B cell (primary cell): Measurements from ENCODE around the gene PLA2G2D. TPM values are rescaled to one million over a fixed set of nuclear protein-coding genes. Genes with fewer than 3 reads are reported as not detected.

Source experiments
- ATAC-seq: fragments of 200-7000 bp; cut with Tn5 transposase; one replicate; pipeline ENCODE4 v1.10.0; 2021; ENCODE audit warnings: low read depth, mild to moderate bottlenecking, moderate number of reproducible peaks, moderate library complexity
- CTCF ChIA-PET: fragments of 350-600 bp; sonication (Branson Sonifier 250); formaldehyde crosslinking; loops from one replicate; lab custom pipeline; 2021; ENCODE audit warnings: antibody characterized with exemption, inconsistent platforms; lab: Charles Lee
- POLR2A ChIA-PET: fragments of 350-600 bp; sonication (Branson Sonifier 250); formaldehyde crosslinking; loops from one replicate; lab custom pipeline; 2021; ENCODE audit warnings: antibody characterized with exemption; lab: Charles Lee
- DNase-seq: peaks from one replicate; pipeline ENCODE4 v3.0.0; 2013
- H2AFZ ChIP-seq: 2 replicates; pipeline ENCODE4 v1.6.1; 2012; ENCODE audit warnings: mild to moderate bottlenecking, low read depth, low read length; ENCODE audit not compliant: insufficient read depth, poor library complexity, severe bottlenecking
- H3K27ac ChIP-seq, 2 donors: 1 replicate in 1 of 2; 2 replicates in 1 of 2; pipeline ENCODE4 v1.5.1; 2012 to 2013; ENCODE audit warnings: low read length in 2 of 2, mild to moderate bottlenecking in 2 of 2, moderate library complexity in 1 of 2
- H3K27me3 ChIP-seq, 4 experiments: fragments of 200-600 bp in 1 of 4; sonication (generic) in 1 of 4; replicated peaks in 1 of 4; 1 replicate in 2 of 4; 2 replicates in 2 of 4; pipeline versions ENCODE4 v1.6.1 to v1.7.0; 2013 to 2016; ENCODE audit warnings: low read length in 3 of 4, mild to moderate bottlenecking in 2 of 4, mixed read lengths in 1 of 4, moderate library complexity in 1 of 4; ENCODE audit not compliant: insufficient read depth in 4 of 4, control insufficient read depth in 3 of 4; ENCODE audit errors: control extremely low read depth in 1 of 4
- H3K36me3 ChIP-seq, 2 experiments: replicated peaks in 1 of 2; 1 replicate in 1 of 2; 2 replicates in 1 of 2; pipeline versions ENCODE4 v1.6.1 to v1.7.1; 2013; ENCODE audit warnings: low read length in 1 of 2; ENCODE audit not compliant: insufficient read depth in 2 of 2, control insufficient read depth in 1 of 2; ENCODE audit errors: control extremely low read depth in 1 of 2, extremely low read depth in 1 of 2
- H3K4me1 ChIP-seq, 2 donors: fragments of 200-600 bp in 1 of 2; sonication (generic) in 1 of 2; 1 replicate in 1 of 2; 2 replicates in 1 of 2; pipeline versions ENCODE4 v1.5.1 to v1.6.1; 2013 to 2017; ENCODE audit warnings: low read length in 2 of 2; ENCODE audit not compliant: control insufficient read depth in 2 of 2, insufficient read depth in 2 of 2
- H3K4me2 ChIP-seq: replicated peaks from 2 replicates; pipeline ENCODE3; 2012; ENCODE audit warnings: mild to moderate bottlenecking, low read depth, low read length; ENCODE audit not compliant: poor library complexity, severe bottlenecking
- H3K4me3 ChIP-seq, 5 experiments: fragments of 200-600 bp in 1 of 5; sonication (generic) in 1 of 5; 1 replicate in 3 of 5; 2 replicates in 2 of 5; pipeline versions ENCODE4 v1.5.1 to v1.7.0; 2011 to 2016; ENCODE audit warnings: low read length in 4 of 5, mild to moderate bottlenecking in 4 of 5, low read depth in 2 of 5, control low read depth in 1 of 5, moderate library complexity in 1 of 5; ENCODE audit not compliant: insufficient read depth in 1 of 5; ENCODE audit errors: control extremely low read depth in 1 of 5, extremely low read depth in 1 of 5
- H3K79me2 ChIP-seq: fragments of 200-600 bp; sonication (generic); one replicate; pipeline ENCODE4 v1.6.0; 2016; ENCODE audit warnings: low read length; ENCODE audit not compliant: control insufficient read depth, insufficient read depth
- H3K9ac ChIP-seq: fragments of 200-600 bp; sonication (generic); 2 replicates; pipeline ENCODE4 v1.6.1; 2017; ENCODE audit warnings: mild to moderate bottlenecking, low read length, moderate library complexity
- H3K9me3 ChIP-seq, 3 donors: one replicate each; pipeline versions ENCODE4 v1.6.1 to v1.7.1; 2013; ENCODE audit warnings: low read length in 2 of 3; ENCODE audit not compliant: control insufficient read depth in 2 of 3, insufficient read depth in 1 of 3; ENCODE audit errors: control extremely low read depth in 1 of 3
- H4K20me1 ChIP-seq: 2 replicates; pipeline ENCODE4 v1.6.0; 2012; ENCODE audit warnings: mild to moderate bottlenecking, low read length; ENCODE audit not compliant: insufficient read depth, control insufficient read depth, poor library complexity, severe bottlenecking
- H3K27ac Mint-ChIP-seq: one replicate; pipeline ENCODE4 v1.8.0; 2021; ENCODE audit warnings: mixed read lengths
- H3K27me3 Mint-ChIP-seq: one replicate; pipeline ENCODE4 v1.8.0; 2021; ENCODE audit warnings: mixed read lengths
- H3K4me1 Mint-ChIP-seq: one replicate; pipeline ENCODE4 v1.8.0; 2021; ENCODE audit warnings: mixed read lengths
- H3K4me3 Mint-ChIP-seq: one replicate; pipeline ENCODE4 v1.8.0; 2021; ENCODE audit warnings: mixed read lengths
- H3K9me3 Mint-ChIP-seq: one replicate; pipeline ENCODE4 v1.8.0; 2022; ENCODE audit warnings: mixed read lengths; ENCODE audit not compliant: insufficient read depth
- CTCF ChIP-seq: fragments of 200-600 bp; IDR thresholded peaks from one replicate; pipeline ENCODE4 v1.8.0; 2022; ENCODE audit warnings: antibody characterized with exemption, mild to moderate bottlenecking
- EZH2 ChIP-seq: IDR thresholded peaks from 2 replicates; pipeline ENCODE4 v1.6.1; 2012; ENCODE audit warnings: borderline replicate concordance, low read depth, mild to moderate bottlenecking, moderate library complexity, low read length; ENCODE audit not compliant: insufficient read depth, poor library complexity, severe bottlenecking
- WGBS: methylation state at CpG from one replicate; pipeline ENCODE4 v1.1.5; 2013; ENCODE audit warnings: missing lambda C conversion rate; ENCODE audit not compliant: insufficient coverage; 5-methylcytosine and 5-hydroxymethylcytosine counted together
- intact Hi-C: fragments of 100-400 bp; cut with micrococcal nuclease; formaldehyde crosslinking; loops from one replicate; pipeline ENCODE4 v1.10.0; 2022
- polyA plus RNA-seq: library from polyadenylated mRNA; depleted of rRNA; stranded (reverse); fragments of >200 nt; gene quantifications from 2 replicates; pipeline ENCODE4 v1.2.3, GENCODE V29; 2012
- total RNA-seq, 2 donors: library from RNA; stranded (reverse); fragments of 120-200 nt in 1 of 2; gene quantifications; 1 replicate in 1 of 2; 2 replicates in 1 of 2; pipeline versions ENCODE4 v1.2.3 to v1.2.4, GENCODE V29; 2013 to 2022

The PLA2G2D gene
- total and polyA plus RNA-seq, 2 donors (not counting 1 experiment from before 2014, with no cell fraction given), result 2.3 to 2.8 TPM

GRCh38 chr1:20083178-20083944, 36.0 kb downstream of the PLA2G2D start:
- Histone ChIP-seq H3K4me1 (peaks cover 47 to 49% of the 10 kb centered on the region in 2 donors), H3K36me3 (no peaks in the 10 kb centered on the region), H3K27me3 (no peaks in the 10 kb centered on the region), H2AFZ (no peak overlapping the region), H3K4me3 (no peak overlapping the region), H3K79me2 (no peaks in the 10 kb centered on the region), H3K9ac (no peak overlapping the region), H3K27ac (no peak overlapping the region), H3K9me3 (no peaks in the 10 kb centered on the region), H4K20me1 (no peaks in the 10 kb centered on the region), H3K4me2 (no peak overlapping the region)
- CTCF ChIA-PET, result interaction anchor here (1.0 to 1.7 kb wide), 3 partner anchors 23 to 168 kb away, joined by 3 to 4 read pairs (median 3); no protein-coding TSS in a partner anchor
- TF ChIP-seq CTCF (no peak), EZH2 (no peak)
- H3K27me3 Mint-ChIP-seq, result no peaks in the 10 kb centered on the region
- intact Hi-C loops, result no loop called here
- POLR2A ChIA-PET, result no interaction called here
- no peaks in the 10 kb centered on the region for H3K9me3 Mint-ChIP-seq
- H3K4me3 Mint-ChIP-seq, result no peak overlapping the region
- DNase-seq, result no peak
- no peak overlapping the region for H3K27ac Mint-ChIP-seq
- peaks cover 55% of the 10 kb centered on the region for H3K4me1 Mint-ChIP-seq
- WGBS, result 98% methylated on average over 8 of the region's 10 CpGs
- ATAC-seq, result no peak

GRCh38 chr1:20082772-20083171, 36.6 kb downstream of the PLA2G2D start:
- Mint-ChIP-seq H3K4me1 (peaks cover 61% of the 10 kb centered on the region), H3K4me3 (no peak overlapping the region), H3K27ac (no peak overlapping the region), H3K27me3 (no peaks in the 10 kb centered on the region), H3K9me3 (no peaks in the 10 kb centered on the region)
- H3K79me2 ChIP-seq, result no peaks in the 10 kb centered on the region
- H3K27ac ChIP-seq, result no peak overlapping the region
- CTCF ChIA-PET, result interaction anchor here (1.0 to 1.7 kb wide), 2 partner anchors 22 to 69 kb away, joined by 3 to 4 read pairs; no protein-coding TSS in a partner anchor
- H3K36me3 ChIP-seq, result no peaks in the 10 kb centered on the region
- H3K4me3 ChIP-seq, result no peak overlapping the region
- 88% methylated on average over 1 of the region's 2 CpGs for WGBS
- no peaks in the 10 kb centered on the region for H3K27me3 ChIP-seq
- no peak overlapping the region for H3K4me2 ChIP-seq
- H3K9me3 ChIP-seq, result no peaks in the 10 kb centered on the region
- intact Hi-C loops, result no loop called here
- no peak overlapping the region for H2AFZ ChIP-seq
- no peak overlapping the region for H3K9ac ChIP-seq
- ATAC-seq (no peak), DNase-seq (no peak)
- POLR2A ChIA-PET, result no interaction called here
- TF ChIP-seq CTCF (no peak), EZH2 (no peak)
- no peaks in the 10 kb centered on the region for H4K20me1 ChIP-seq
- H3K4me1 ChIP-seq, result peaks cover 53 to 55% of the 10 kb centered on the region in 2 donors
